Measurements from ENCODE around the gene KLF7.
A peak's percentile ranks its signal among the peaks of the same experiment; 100 is the strongest.

Gene KLF7

GRCh38 chr2:207093234-207093633, 72.5 kb downstream of the KLF7 start:
- H3K9me3 ChIP-seq (ENCODE audit: insufficient read depth, low read length, severe bottlenecking), result no peaks in the 10 kb centered on the region
- H3K27ac ChIP-seq (ENCODE audit: low read length), result no peak overlapping the region
- H4K20me1 ChIP-seq (ENCODE audit: insufficient read depth, low read length), result no peaks in the 10 kb centered on the region; the same call in 1 of the 2 replicates
- H3K79me2 ChIP-seq (ENCODE audit: insufficient read depth, low read length), result no peaks in the 10 kb centered on the region
- no peak overlapping the region for H3K9ac ChIP-seq (ENCODE audit: low read depth, low read length)
- H3K4me1 ChIP-seq (ENCODE audit: insufficient read depth, low read length), result no peaks in the 10 kb centered on the region
- DNase-seq (no peak), ATAC-seq (ENCODE audit: insufficient read depth, low read depth) (no peak)
- TF ChIP-seq CTCF (IDR thresholded peaks at IDR 0.05; ENCODE audit: borderline replicate concordance, extremely low read depth, low read length, poor library complexity, severe bottlenecking) (no peak), EZH2 (IDR thresholded peaks at IDR 0.05; ENCODE audit: borderline replicate concordance, low read depth, low read length, severe bottlenecking) (no peak)
- no peak overlapping the region for H2AFZ ChIP-seq (ENCODE audit: low read depth, low read length)
- H3K27me3 ChIP-seq (ENCODE audit: insufficient read depth, low read length, poor library complexity), result no peaks in the 10 kb centered on the region
- H3K4me2 ChIP-seq (ENCODE audit: insufficient read depth, low read length), result no peak overlapping the region
- no peak overlapping the region for H3K4me3 ChIP-seq (ENCODE audit: low read depth in 1 of 2, low read length in 2 of 2)
- H3K36me3 ChIP-seq (ENCODE audit: insufficient read depth, low read length), result no peaks in the 10 kb centered on the region

- no peak for TF ChIP-seq CTCF (IDR thresholded peaks at IDR 0.05; ENCODE audit: borderline replicate concordance, extremely low read depth, low read length, poor library complexity, severe bottlenecking)
- TF ChIP-seq EZH2 (IDR thresholded peaks at IDR 0.05; ENCODE audit: borderline replicate concordance, low read depth, low read length, severe bottlenecking), result no peak
These were observed 72.9 kb downstream of the KLF7 start for GRCh38 chr2:207092818-207093217.

GRCh38 chr2:207091928-207092327, 73.8 kb downstream of the KLF7 start:
- H3K4me3 ChIP-seq (ENCODE audit: low read depth in 1 of 2, low read length in 2 of 2), result no peak overlapping the region
- TF ChIP-seq EZH2 (IDR thresholded peaks at IDR 0.05; ENCODE audit: borderline replicate concordance, low read depth, low read length, severe bottlenecking) (no peak), CTCF (IDR thresholded peaks at IDR 0.05; ENCODE audit: borderline replicate concordance, extremely low read depth, low read length, poor library complexity, severe bottlenecking) (no peak)
- H3K79me2 ChIP-seq (ENCODE audit: insufficient read depth, low read length), result no peaks in the 10 kb centered on the region
- no peak overlapping the region for H3K27ac ChIP-seq (ENCODE audit: low read length)
- H2AFZ ChIP-seq (ENCODE audit: low read depth, low read length), result no peak overlapping the region
- no peak overlapping the region for H3K4me2 ChIP-seq (ENCODE audit: insufficient read depth, low read length)
- H3K4me1 ChIP-seq (ENCODE audit: insufficient read depth, low read length), result no peaks in the 10 kb centered on the region
- no peaks in the 10 kb centered on the region; the same call in 1 of the 2 replicates for H4K20me1 ChIP-seq (ENCODE audit: insufficient read depth, low read length)
- DNase-seq (no peak), ATAC-seq (ENCODE audit: insufficient read depth, low read depth) (0 out of 3 replicates have a peak, but pooled peaks have one; percentile 33)
- H3K9ac ChIP-seq (ENCODE audit: low read depth, low read length), result no peak overlapping the region
- no peaks in the 10 kb centered on the region for H3K36me3 ChIP-seq (ENCODE audit: insufficient read depth, low read length)
- no peaks in the 10 kb centered on the region for H3K27me3 ChIP-seq (ENCODE audit: insufficient read depth, low read length, poor library complexity)
- no peaks in the 10 kb centered on the region for H3K9me3 ChIP-seq (ENCODE audit: insufficient read depth, low read length, severe bottlenecking)

More at GRCh38 chr2:207092818-207093217, 72.9 kb downstream of the KLF7 start:
- Histone ChIP-seq H3K79me2 (ENCODE audit: insufficient read depth, low read length) (no peaks in the 10 kb centered on the region), H3K4me3 (ENCODE audit: low read depth in 1 of 2, low read length in 2 of 2) (no peak overlapping the region), H3K27me3 (ENCODE audit: insufficient read depth, low read length, poor library complexity) (no peaks in the 10 kb centered on the region), H3K27ac (ENCODE audit: low read length) (no peak overlapping the region), H3K4me1 (ENCODE audit: insufficient read depth, low read length) (no peaks in the 10 kb centered on the region), H3K36me3 (ENCODE audit: insufficient read depth, low read length) (no peaks in the 10 kb centered on the region), H3K9ac (ENCODE audit: low read depth, low read length) (no peak overlapping the region), H2AFZ (ENCODE audit: low read depth, low read length) (no peak overlapping the region), H4K20me1 (ENCODE audit: insufficient read depth, low read length) (no peaks in the 10 kb centered on the region; the same call in 1 of the 2 replicates), H3K4me2 (ENCODE audit: insufficient read depth, low read length) (no peak overlapping the region), H3K9me3 (ENCODE audit: insufficient read depth, low read length, severe bottlenecking) (no peaks in the 10 kb centered on the region)
- DNase-seq (no peak), ATAC-seq (ENCODE audit: insufficient read depth, low read depth) (no peak)

- ATAC-seq (ENCODE audit: insufficient read depth, low read depth) (no peak), DNase-seq (no peak)
- Histone ChIP-seq H3K9ac (ENCODE audit: low read depth, low read length) (no peak overlapping the region), H3K36me3 (ENCODE audit: insufficient read depth, low read length) (no peaks in the 10 kb centered on the region), H3K4me3 (ENCODE audit: low read depth in 1 of 2, low read length in 2 of 2) (no peak overlapping the region), H3K4me2 (ENCODE audit: insufficient read depth, low read length) (no peak overlapping the region), H2AFZ (ENCODE audit: low read depth, low read length) (no peak overlapping the region), H3K4me1 (ENCODE audit: insufficient read depth, low read length) (no peaks in the 10 kb centered on the region), H3K27ac (ENCODE audit: low read length) (no peak overlapping the region), H3K27me3 (ENCODE audit: insufficient read depth, low read length, poor library complexity) (no peaks in the 10 kb centered on the region), H3K9me3 (ENCODE audit: insufficient read depth, low read length, severe bottlenecking) (no peaks in the 10 kb centered on the region), H4K20me1 (ENCODE audit: insufficient read depth, low read length) (no peaks in the 10 kb centered on the region; the same call in 1 of the 2 replicates), H3K79me2 (ENCODE audit: insufficient read depth, low read length) (no peaks in the 10 kb centered on the region)
- no peak for TF ChIP-seq EZH2 (IDR thresholded peaks at IDR 0.05; ENCODE audit: borderline replicate concordance, low read depth, low read length, severe bottlenecking)
- no peak for TF ChIP-seq CTCF (IDR thresholded peaks at IDR 0.05; ENCODE audit: borderline replicate concordance, extremely low read depth, low read length, poor library complexity, severe bottlenecking)
These were observed 74.6 kb downstream of the KLF7 start for GRCh38 chr2:207091176-207091575.

Data from DND-41 (cell line).